Liver (tissue), 9 donors: ENCODE results near the gene NGF. TPM values are rescaled to one million over a fixed set of nuclear protein-coding genes. Genes with fewer than 3 reads are reported as not detected.
A peak's percentile ranks its signal among the peaks of the same experiment; 100 is the strongest.

ENCODE experiments used
- DNase-seq: peaks from one replicate; pipeline ENCODE4 v3.0.0-alpha.2; 2017; ENCODE audit warnings: low spot score
- H3K27ac ChIP-seq, 2 donors: one replicate each; pipeline ENCODE4 v1.7.0; 2013; ENCODE audit warnings: inconsistent platforms in 2 of 2, low read length in 2 of 2, control low read depth in 1 of 2, low read depth in 1 of 2, mild to moderate bottlenecking in 1 of 2
- H3K27me3 ChIP-seq, 4 donors: one replicate each; pipeline versions ENCODE4 v1.6.1 to v1.7.0; 2013; ENCODE audit warnings: low read length in 3 of 4, inconsistent platforms in 1 of 4, mild to moderate bottlenecking in 1 of 4, moderate library complexity in 1 of 4; ENCODE audit not compliant: control insufficient read depth in 4 of 4, insufficient read depth in 4 of 4
- H3K36me3 ChIP-seq, 4 donors: one replicate each; pipeline versions ENCODE4 v1.6.1 to v1.7.0; 2013; ENCODE audit warnings: low read length in 3 of 4, mild to moderate bottlenecking in 3 of 4, low read depth in 1 of 4, moderate library complexity in 1 of 4; ENCODE audit not compliant: control insufficient read depth in 4 of 4, insufficient read depth in 3 of 4
- H3K4me1 ChIP-seq, 4 donors: one replicate each; pipeline versions ENCODE4 v1.6.1 to v1.7.0; 2013; ENCODE audit warnings: low read length in 3 of 4, mild to moderate bottlenecking in 3 of 4, moderate library complexity in 1 of 4; ENCODE audit not compliant: control insufficient read depth in 4 of 4, insufficient read depth in 4 of 4
- H3K4me3 ChIP-seq, 3 donors: one replicate each; pipeline versions ENCODE4 v1.6.1 to v1.7.0; 2013; ENCODE audit warnings: low read length in 3 of 3, control low read depth in 1 of 3, low read depth in 1 of 3, mild to moderate bottlenecking in 1 of 3
- H3K9ac ChIP-seq, 2 donors: one replicate each; pipeline ENCODE4 v1.7.0; 2013; ENCODE audit warnings: low read length in 2 of 2, mild to moderate bottlenecking in 2 of 2, moderate library complexity in 2 of 2, control low read depth in 1 of 2, low read depth in 1 of 2
- H3K9me3 ChIP-seq, 4 donors: one replicate each; pipeline versions ENCODE4 v1.6.1 to v1.7.0; 2013; ENCODE audit warnings: low read length in 3 of 4; ENCODE audit not compliant: control insufficient read depth in 4 of 4
- ATF3 ChIP-seq: IDR thresholded peaks from 2 replicates; pipeline ENCODE4 v1.6.1; 2016; ENCODE audit warnings: antibody characterized with exemption
- EGR1 ChIP-seq, 2 donors: IDR thresholded peaks; 2 replicates each; pipeline ENCODE4 v1.6.1; 2016 to 2018; ENCODE audit warnings: antibody characterized with exemption in 2 of 2, low read depth in 2 of 2
- FOXA1 ChIP-seq: IDR thresholded peaks from 2 replicates; pipeline ENCODE4 v1.6.1; 2016; ENCODE audit warnings: antibody characterized with exemption
- FOXA2 ChIP-seq: IDR thresholded peaks from 2 replicates; pipeline ENCODE4 v1.6.1; 2016; ENCODE audit warnings: antibody characterized with exemption
- GABPA ChIP-seq, 2 donors: IDR thresholded peaks in 1 of 2; conservative IDR thresholded peaks in 1 of 2; 2 replicates each; pipeline ENCODE4 v1.6.1; 2016; ENCODE audit warnings: antibody characterized with exemption in 2 of 2, mild to moderate bottlenecking in 1 of 2, moderate library complexity in 1 of 2
- HNF4A ChIP-seq, 2 donors: conservative IDR thresholded peaks; 2 replicates each; pipeline ENCODE4 v1.6.1; 2016; ENCODE audit warnings: antibody characterized with exemption in 2 of 2, mild to moderate bottlenecking in 2 of 2
- HNF4G ChIP-seq: IDR thresholded peaks from 2 replicates; pipeline ENCODE4 v1.6.1; 2016; ENCODE audit warnings: antibody characterized with exemption
- JUND ChIP-seq, 2 donors: IDR thresholded peaks; 2 replicates each; pipeline ENCODE4 v1.6.1; 2016; ENCODE audit warnings: antibody characterized with exemption in 2 of 2
- MAX ChIP-seq: IDR thresholded peaks from 2 replicates; pipeline ENCODE4 v1.6.1; 2016; ENCODE audit warnings: antibody characterized with exemption
- NR2F2 ChIP-seq: IDR thresholded peaks from 2 replicates; pipeline ENCODE4 v1.6.1; 2016; ENCODE audit warnings: antibody characterized with exemption
- RAD21 ChIP-seq, 2 donors: IDR thresholded peaks; 2 replicates each; pipeline ENCODE4 v1.6.1; 2016; ENCODE audit warnings: antibody characterized with exemption in 2 of 2, mild to moderate bottlenecking in 2 of 2
- RXRA ChIP-seq, 2 donors: IDR thresholded peaks; 2 replicates each; pipeline ENCODE4 v1.6.1; 2017 to 2018; ENCODE audit warnings: antibody characterized with exemption in 2 of 2, mild to moderate bottlenecking in 1 of 2
- SP1 ChIP-seq: IDR thresholded peaks from 2 replicates; pipeline ENCODE4 v1.6.1; 2018; ENCODE audit warnings: antibody characterized with exemption, mild to moderate bottlenecking
- TAF1 ChIP-seq: conservative IDR thresholded peaks from 2 replicates; pipeline ENCODE4 v1.6.1; 2016; ENCODE audit warnings: antibody characterized with exemption, mild to moderate bottlenecking
- YY1 ChIP-seq: IDR thresholded peaks from 2 replicates; pipeline ENCODE4 v1.6.1; 2016; ENCODE audit warnings: antibody characterized with exemption, mild to moderate bottlenecking
- ZBTB33 ChIP-seq: IDR thresholded peaks from 2 replicates; pipeline ENCODE4 v1.6.1; 2016; ENCODE audit warnings: antibody characterized with exemption
- WGBS: extraction: QIAGEN DNeasy Blood & Tissue Kit; methylation state at CpG from one replicate; pipeline ENCODE4 v1.1.7; 2013; 5-methylcytosine and 5-hydroxymethylcytosine counted together
- polyA plus RNA-seq, 2 donors: library from polyadenylated mRNA; stranded (reverse) in 1 of 2; unstranded in 1 of 2; fragments of 200-250 nt in 1 of 2; fragments of >200 nt in 1 of 2; fragmentation: Nextera tagmentation in 1 of 2; extraction: Ambion mirVana in 1 of 2; gene quantifications; one replicate each; pipeline versions ENCODE4 v1.2.1 to v1.2.3, GENCODE V29; 2013 to 2015
- total RNA-seq, 2 donors: library from RNA; depleted of rRNA; stranded (reverse); fragments of >200 nt; gene quantifications; one replicate each; pipeline ENCODE4 v1.2.3, GENCODE V29; 2014
- TF ChIP-seq, protein P1 (sequence below): IDR thresholded peaks from 2 replicates; pipeline ENCODE4 v1.6.1; 2016; ENCODE audit warnings: antibody characterized with exemption, mild to moderate bottlenecking
- TF ChIP-seq, protein P2 (sequence below): fragments of 150-350 bp; IDR thresholded peaks from 2 replicates; pipeline ENCODE4 v1.5.1; 2017; ENCODE audit warnings: improper control_type of control experiment, low read depth, low read length; ENCODE audit not compliant: missing input control
- donor health status: healthy.
- donor health status: healthy.
- donor health status: healthy.
- donor health status: healthy.
- donor health status: healthy.

The NGF gene
- total and polyA plus RNA-seq, 4 donors: 0.79 to 2.1 (median 1.2) TPM

DNA sequence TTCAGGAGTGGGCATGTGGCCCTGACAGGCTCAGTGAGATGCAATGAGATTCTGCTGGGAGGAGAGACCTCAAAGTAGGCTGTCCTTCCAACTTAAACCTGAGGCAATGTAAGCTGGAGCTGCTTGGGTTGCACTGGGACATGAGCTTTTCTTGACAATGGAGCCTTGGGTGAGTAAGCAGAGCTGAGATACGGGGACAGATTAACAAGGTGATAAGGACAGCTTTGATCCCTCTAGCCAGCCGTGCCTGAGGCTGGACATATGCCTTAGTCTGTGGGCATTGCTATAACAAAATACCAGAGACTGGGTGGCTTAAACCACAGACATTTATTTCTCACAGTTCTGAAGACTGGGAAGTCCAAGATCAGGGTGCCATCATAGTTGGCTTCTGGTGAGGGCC, 18.3 kb upstream of the NGF start:
- WGBS: 83% methylated on average over 2 of the region's 2 CpGs
- DNase-seq: no peak
- no peak for TF ChIP-seq SP1
- no peak for TF ChIP-seq ATF3
- no peak for TF ChIP-seq FOXA2
- TF ChIP-seq NR2F2: no peak
- TF ChIP-seq TAF1: no peak
- no peak for TF ChIP-seq HNF4A (conservative IDR thresholded peaks at IDR 0.05)
- TF ChIP-seq GABPA (IDR thresholded peaks at IDR 0.05 in 1 of 2, conservative IDR thresholded peaks at IDR 0.05 in 1 of 2): no peak
- TF ChIP-seq, protein P1, sequence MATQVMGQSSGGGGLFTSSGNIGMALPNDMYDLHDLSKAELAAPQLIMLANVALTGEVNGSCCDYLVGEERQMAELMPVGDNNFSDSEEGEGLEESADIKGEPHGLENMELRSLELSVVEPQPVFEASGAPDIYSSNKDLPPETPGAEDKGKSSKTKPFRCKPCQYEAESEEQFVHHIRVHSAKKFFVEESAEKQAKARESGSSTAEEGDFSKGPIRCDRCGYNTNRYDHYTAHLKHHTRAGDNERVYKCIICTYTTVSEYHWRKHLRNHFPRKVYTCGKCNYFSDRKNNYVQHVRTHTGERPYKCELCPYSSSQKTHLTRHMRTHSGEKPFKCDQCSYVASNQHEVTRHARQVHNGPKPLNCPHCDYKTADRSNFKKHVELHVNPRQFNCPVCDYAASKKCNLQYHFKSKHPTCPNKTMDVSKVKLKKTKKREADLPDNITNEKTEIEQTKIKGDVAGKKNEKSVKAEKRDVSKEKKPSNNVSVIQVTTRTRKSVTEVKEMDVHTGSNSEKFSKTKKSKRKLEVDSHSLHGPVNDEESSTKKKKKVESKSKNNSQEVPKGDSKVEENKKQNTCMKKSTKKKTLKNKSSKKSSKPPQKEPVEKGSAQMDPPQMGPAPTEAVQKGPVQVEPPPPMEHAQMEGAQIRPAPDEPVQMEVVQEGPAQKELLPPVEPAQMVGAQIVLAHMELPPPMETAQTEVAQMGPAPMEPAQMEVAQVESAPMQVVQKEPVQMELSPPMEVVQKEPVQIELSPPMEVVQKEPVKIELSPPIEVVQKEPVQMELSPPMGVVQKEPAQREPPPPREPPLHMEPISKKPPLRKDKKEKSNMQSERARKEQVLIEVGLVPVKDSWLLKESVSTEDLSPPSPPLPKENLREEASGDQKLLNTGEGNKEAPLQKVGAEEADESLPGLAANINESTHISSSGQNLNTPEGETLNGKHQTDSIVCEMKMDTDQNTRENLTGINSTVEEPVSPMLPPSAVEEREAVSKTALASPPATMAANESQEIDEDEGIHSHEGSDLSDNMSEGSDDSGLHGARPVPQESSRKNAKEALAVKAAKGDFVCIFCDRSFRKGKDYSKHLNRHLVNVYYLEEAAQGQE: no peak
- TF ChIP-seq RAD21 (IDR thresholded peaks at IDR 0.05): no peak
- no peak for TF ChIP-seq FOXA1
- Histone ChIP-seq H3K9me3 (peaks cover 0 to 2% (median 0%) of the 10 kb centered on the region in 4 donors), H3K27me3 (peaks cover 0 to 10% (median 1%) of the 10 kb centered on the region in 4 donors), H3K9ac (no peak overlapping the region), H3K27ac (no peak overlapping the region), H3K4me1 (peaks cover 0 to 13% (median 8%) of the 10 kb centered on the region in 4 donors), H3K4me3 (no peak overlapping the region), H3K36me3 (no peaks in the 10 kb centered on the region)

- no peaks in the 10 kb centered on the region for H3K36me3 ChIP-seq
- peaks cover 0 to 10% (median 1%) of the 10 kb centered on the region in 4 donors for H3K27me3 ChIP-seq
- DNase-seq: no peak
- H3K9me3 ChIP-seq: peaks cover 0 to under 1% (median 0%) of the 10 kb centered on the region in 4 donors
- H3K4me1 ChIP-seq: peaks cover 0 to 13% (median 8%) of the 10 kb centered on the region in 4 donors
- 33% methylated on average over 2 of the region's 2 CpGs for WGBS
- peak; percentile 42 for TF ChIP-seq YY1
- no peak for TF ChIP-seq ATF3
- TF ChIP-seq EGR1 (IDR thresholded peaks at IDR 0.05; ENCODE audit: low read depth in 2 of 2): no peak
- TF ChIP-seq FOXA2: peak; percentile 58
- no peak for TF ChIP-seq NR2F2
- TF ChIP-seq RAD21 (IDR thresholded peaks at IDR 0.05): peak in 1 of 2 donors; percentile 23
- peak; percentile 60 for TF ChIP-seq ZBTB33
- TF ChIP-seq FOXA1: peak; percentile 18
- peak; percentile 51 for TF ChIP-seq MAX
- no peak for TF ChIP-seq TAF1
- TF ChIP-seq HNF4A (conservative IDR thresholded peaks at IDR 0.05): peak; percentile 76 to 87
- no peak for TF ChIP-seq GABPA (IDR thresholded peaks at IDR 0.05 in 1 of 2, conservative IDR thresholded peaks at IDR 0.05 in 1 of 2)
- peak; percentile 11 for TF ChIP-seq SP1
- TF ChIP-seq RXRA (IDR thresholded peaks at IDR 0.05): peak; percentile 12 to 75
- TF ChIP-seq, protein P1: no peak
- peak; percentile 36 for TF ChIP-seq HNF4G
- TF ChIP-seq JUND (IDR thresholded peaks at IDR 0.05): peak in 1 of 2 donors; percentile 61
- TF ChIP-seq, protein P2, sequence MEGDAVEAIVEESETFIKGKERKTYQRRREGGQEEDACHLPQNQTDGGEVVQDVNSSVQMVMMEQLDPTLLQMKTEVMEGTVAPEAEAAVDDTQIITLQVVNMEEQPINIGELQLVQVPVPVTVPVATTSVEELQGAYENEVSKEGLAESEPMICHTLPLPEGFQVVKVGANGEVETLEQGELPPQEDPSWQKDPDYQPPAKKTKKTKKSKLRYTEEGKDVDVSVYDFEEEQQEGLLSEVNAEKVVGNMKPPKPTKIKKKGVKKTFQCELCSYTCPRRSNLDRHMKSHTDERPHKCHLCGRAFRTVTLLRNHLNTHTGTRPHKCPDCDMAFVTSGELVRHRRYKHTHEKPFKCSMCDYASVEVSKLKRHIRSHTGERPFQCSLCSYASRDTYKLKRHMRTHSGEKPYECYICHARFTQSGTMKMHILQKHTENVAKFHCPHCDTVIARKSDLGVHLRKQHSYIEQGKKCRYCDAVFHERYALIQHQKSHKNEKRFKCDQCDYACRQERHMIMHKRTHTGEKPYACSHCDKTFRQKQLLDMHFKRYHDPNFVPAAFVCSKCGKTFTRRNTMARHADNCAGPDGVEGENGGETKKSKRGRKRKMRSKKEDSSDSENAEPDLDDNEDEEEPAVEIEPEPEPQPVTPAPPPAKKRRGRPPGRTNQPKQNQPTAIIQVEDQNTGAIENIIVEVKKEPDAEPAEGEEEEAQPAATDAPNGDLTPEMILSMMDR: no peak
- no peak overlapping the region for H3K4me3 ChIP-seq
- no peak overlapping the region for H3K27ac ChIP-seq
- H3K9ac ChIP-seq: no peak overlapping the region
These were observed 17.0 kb upstream of the NGF start for GRCh38 chr1:115355069-115355468.
